H1 (cell line): Measurements from ENCODE around the gene MECR.

ENCODE experiments used
- CREB1 ChIP-seq: IDR thresholded peaks from 2 replicates; pipeline ENCODE4 v1.6.1; 2012; ENCODE audit warnings: inconsistent platforms
- POLR2A ChIP-seq, 2 experiments: IDR thresholded peaks; 1 replicate in 1 of 2; 2 replicates in 1 of 2; pipeline ENCODE4 v1.6.1; 2011; ENCODE audit warnings: low read depth in 2 of 2, low read length in 2 of 2, mild to moderate bottlenecking in 2 of 2; ENCODE audit errors: control extremely low read depth in 1 of 2
- POLR2AphosphoS5 ChIP-seq: IDR thresholded peaks from 2 replicates; pipeline ENCODE4 v1.6.1; 2011; ENCODE audit warnings: low read depth, low read length
- POU5F1 ChIP-seq: IDR thresholded peaks from 2 replicates; pipeline ENCODE4 v1.6.1; 2011; ENCODE audit warnings: low read depth, mild to moderate bottlenecking, low read length, moderate library complexity
- SIN3A ChIP-seq, 2 experiments: IDR thresholded peaks in 1 of 2; conservative IDR thresholded peaks in 1 of 2; 2 replicates each; pipeline ENCODE4 v1.6.1; 2011 to 2012; ENCODE audit warnings: low read length in 2 of 2, improper control_type of control experiment in 1 of 2, low read depth in 1 of 2, mild to moderate bottlenecking in 1 of 2
- SP1 ChIP-seq: IDR thresholded peaks from 2 replicates; pipeline ENCODE4 v1.6.1; 2011; ENCODE audit warnings: low read depth, low read length
- SP4 ChIP-seq: IDR thresholded peaks from 2 replicates; pipeline ENCODE4 v1.6.1; 2012; ENCODE audit warnings: low read length, inconsistent platforms
- YY1 ChIP-seq: IDR thresholded peaks from 2 replicates; pipeline ENCODE4 v1.6.1; 2011; ENCODE audit warnings: low read depth, mild to moderate bottlenecking, low read length
- TF ChIP-seq, protein P1 (sequence below), 3 experiments: IDR thresholded peaks; 1 replicate in 2 of 3; 2 replicates in 1 of 3; pipeline versions ENCODE4 v1.5.1 to v1.6.1; 2011; ENCODE audit warnings: low read length in 3 of 3, mild to moderate bottlenecking in 3 of 3, inconsistent platforms in 2 of 3, low read depth in 1 of 3, moderate library complexity in 1 of 3; ENCODE audit not compliant: insufficient read depth in 1 of 3; ENCODE audit errors: control extremely low read depth in 1 of 3

DNA sequence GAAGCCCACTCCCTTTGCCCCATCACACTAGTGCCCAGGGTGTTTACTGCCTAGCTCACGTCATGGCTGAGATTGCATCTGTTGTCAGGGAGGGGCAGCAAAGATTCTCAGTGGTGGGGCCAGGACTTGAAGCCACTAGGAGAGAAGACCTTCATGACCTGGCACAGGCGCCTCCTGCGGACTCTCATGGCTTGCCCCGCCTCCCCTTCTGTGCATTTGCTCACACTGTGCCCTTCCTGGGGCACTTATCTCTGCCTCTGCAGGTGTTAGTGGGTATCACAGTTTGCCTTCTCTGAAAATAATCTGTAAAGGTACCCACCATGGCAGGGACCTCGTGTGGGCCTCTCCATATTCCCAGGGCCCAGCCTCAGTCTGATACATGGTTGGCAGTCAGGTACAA is 25.7 kb upstream of the MECR start:
- TF ChIP-seq POLR2A (IDR thresholded peaks at IDR 0.05; ENCODE audit: control extremely low read depth in 1 of 2, low read depth in 2 of 2, low read length in 2 of 2) = no peak
- no peak for TF ChIP-seq SP4
- no peak for TF ChIP-seq POU5F1
- TF ChIP-seq, protein P1, sequence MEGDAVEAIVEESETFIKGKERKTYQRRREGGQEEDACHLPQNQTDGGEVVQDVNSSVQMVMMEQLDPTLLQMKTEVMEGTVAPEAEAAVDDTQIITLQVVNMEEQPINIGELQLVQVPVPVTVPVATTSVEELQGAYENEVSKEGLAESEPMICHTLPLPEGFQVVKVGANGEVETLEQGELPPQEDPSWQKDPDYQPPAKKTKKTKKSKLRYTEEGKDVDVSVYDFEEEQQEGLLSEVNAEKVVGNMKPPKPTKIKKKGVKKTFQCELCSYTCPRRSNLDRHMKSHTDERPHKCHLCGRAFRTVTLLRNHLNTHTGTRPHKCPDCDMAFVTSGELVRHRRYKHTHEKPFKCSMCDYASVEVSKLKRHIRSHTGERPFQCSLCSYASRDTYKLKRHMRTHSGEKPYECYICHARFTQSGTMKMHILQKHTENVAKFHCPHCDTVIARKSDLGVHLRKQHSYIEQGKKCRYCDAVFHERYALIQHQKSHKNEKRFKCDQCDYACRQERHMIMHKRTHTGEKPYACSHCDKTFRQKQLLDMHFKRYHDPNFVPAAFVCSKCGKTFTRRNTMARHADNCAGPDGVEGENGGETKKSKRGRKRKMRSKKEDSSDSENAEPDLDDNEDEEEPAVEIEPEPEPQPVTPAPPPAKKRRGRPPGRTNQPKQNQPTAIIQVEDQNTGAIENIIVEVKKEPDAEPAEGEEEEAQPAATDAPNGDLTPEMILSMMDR (IDR thresholded peaks at IDR 0.05; ENCODE audit: control extremely low read depth in 1 of 3, insufficient read depth in 1 of 3, low read depth in 1 of 3, low read length in 3 of 3) = peak in 1 of 3 experiments; percentile 22; a peak in 1 of 4 replicates
- TF ChIP-seq CREB1 = no peak
- no peak for TF ChIP-seq SIN3A (conservative IDR thresholded peaks at IDR 0.05 in 1 of 2, IDR thresholded peaks at IDR 0.05 in 1 of 2; ENCODE audit: low read depth in 1 of 2, low read length in 2 of 2)
- TF ChIP-seq YY1 = no peak
- TF ChIP-seq SP1 = no peak
- TF ChIP-seq POLR2AphosphoS5 = no peak
